Karpas-422 (cell line): ENCODE measurements around the gene DRD3. TPM values are rescaled to one million over a fixed set of nuclear protein-coding genes. Genes with fewer than 3 reads are reported as not detected.

Experiments used
- DNase-seq: peaks from one replicate; pipeline ENCODE4 v3.0.0-alpha.2; 2015
- H2AFZ ChIP-seq: fragments of 200-600 bp; sonication (generic); 2 replicates; pipeline ENCODE4 v1.6.1; 2014; ENCODE audit warnings: antibody characterized with exemption, low read length, mixed read lengths
- H3K27ac ChIP-seq: fragments of 200-600 bp; sonication (generic); 2 replicates; pipeline ENCODE4 v1.5.1; 2014; ENCODE audit warnings: mild to moderate bottlenecking, low read length, moderate library complexity
- H3K27me3 ChIP-seq: fragments of 200-600 bp; sonication (generic); 2 replicates; pipeline ENCODE4 v1.6.1; 2014; ENCODE audit warnings: low read length, mixed read lengths
- H3K36me3 ChIP-seq: fragments of 200-600 bp; sonication (generic); 2 replicates; pipeline ENCODE4 v1.6.1; 2014; ENCODE audit warnings: low read length, mixed read lengths; ENCODE audit not compliant: insufficient read depth
- H3K4me1 ChIP-seq: fragments of 200-600 bp; sonication (generic); 2 replicates; pipeline ENCODE4 v1.6.1; 2014; ENCODE audit warnings: mild to moderate bottlenecking, low read length, mixed read lengths
- H3K4me2 ChIP-seq: fragments of 200-600 bp; sonication (generic); 2 replicates; pipeline ENCODE4 v1.6.1; 2014; ENCODE audit warnings: low read length, low read depth, mild to moderate bottlenecking; ENCODE audit not compliant: poor library complexity, severe bottlenecking
- H3K4me3 ChIP-seq: fragments of 200-600 bp; sonication (generic); 2 replicates; pipeline ENCODE4 v1.5.1; 2014; ENCODE audit warnings: mild to moderate bottlenecking, antibody characterized with exemption, low read length, mixed read lengths
- H3K79me2 ChIP-seq: fragments of 200-600 bp; sonication (generic); 2 replicates; pipeline ENCODE4 v1.6.1; 2014; ENCODE audit warnings: mild to moderate bottlenecking, low read length, mixed read lengths
- H3K9ac ChIP-seq: fragments of 200-600 bp; sonication (generic); 2 replicates; pipeline ENCODE4 v1.6.0; 2014; ENCODE audit warnings: low read length
- H3K9me2 ChIP-seq: fragments of 200-600 bp; sonication (generic), shearing (Covaris generic); replicated peaks from 2 replicates; pipeline ENCODE4 v1.6.0; 2014; ENCODE audit warnings: mild to moderate bottlenecking, low read length, moderate library complexity; ENCODE audit not compliant: insufficient read depth
- H3K9me3 ChIP-seq: fragments of 300-700, 200-600 bp; sonication (generic); 2 replicates; pipeline ENCODE4 v1.6.1; 2014; ENCODE audit warnings: low read length, mixed read lengths
- H4K20me1 ChIP-seq: fragments of 200-600 bp; sonication (generic); 2 replicates; pipeline ENCODE4 v1.6.1; 2014; ENCODE audit warnings: mild to moderate bottlenecking, antibody characterized with exemption, low read length, low read depth; ENCODE audit not compliant: insufficient read depth
- total RNA-seq: library from RNA; depleted of rRNA; stranded (reverse); fragments of >200 nt; shearing (Covaris generic); gene quantifications from 2 replicates; pipeline ENCODE4 v1.2.3, GENCODE V29; 2014; ENCODE audit warnings: low replicate concordance; rRNA removed

The DRD3 gene
- not detected in 2 replicates for total RNA-seq

DNA sequence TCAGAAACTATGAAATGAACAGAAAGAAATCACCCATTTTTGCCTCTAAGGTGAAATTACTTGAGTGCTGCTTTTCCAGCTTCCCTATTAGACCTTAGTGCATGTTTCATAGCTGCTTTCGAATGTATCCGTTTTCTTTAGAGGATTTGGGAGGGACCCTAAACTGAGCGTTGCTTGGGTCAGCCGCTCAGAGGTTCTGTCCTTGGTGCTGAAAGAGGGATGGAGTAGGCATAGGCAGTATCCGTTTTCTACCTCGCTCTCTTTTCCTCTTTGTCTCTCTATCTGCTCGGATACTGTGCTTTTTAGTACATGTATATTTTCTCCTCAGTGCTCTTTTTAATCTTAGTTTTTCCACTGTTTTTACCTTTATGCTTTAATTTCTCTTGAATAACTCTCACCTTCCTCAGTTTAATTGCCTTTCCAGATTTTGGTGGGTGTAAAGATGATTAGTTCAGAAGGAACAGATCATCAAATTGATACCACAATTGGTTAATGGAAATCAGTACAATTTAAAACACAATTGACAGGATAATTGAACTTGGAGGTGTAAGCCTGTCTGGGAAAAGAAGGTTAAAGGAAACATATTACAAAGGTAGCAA lies at the start of gene DRD3:
DRD3 (minus strand) TSS at position 283 of the 599 bp plus-strand sequence. CDS start 7,060 bp downstream, outside the sequence.
- no peak within 1 kb of the TSS for H2AFZ ChIP-seq
- no peaks in the 10 kb centered on the region for H3K4me1 ChIP-seq
- H3K79me2 ChIP-seq: no peaks in the 10 kb centered on the region
- H3K9me3 ChIP-seq: no peaks in the 10 kb centered on the region
- H3K9me2 ChIP-seq: no peaks in the 10 kb centered on the region
- no peak within 1 kb of the TSS for H3K27ac ChIP-seq
- no peak within 1 kb of the TSS for H3K9ac ChIP-seq
- H3K4me2 ChIP-seq: no peak within 1 kb of the TSS
- H4K20me1 ChIP-seq: no peaks in the 10 kb centered on the region
- peak; percentile 42 for DNase-seq
- no peak within 1 kb of the TSS for H3K4me3 ChIP-seq
- H3K36me3 ChIP-seq: no peaks in the 10 kb centered on the region
- no peaks in the 10 kb centered on the region for H3K27me3 ChIP-seq

GRCh38 chr3:114227076-114227475 lies 48.2 kb upstream of the DRD3 start:
- no peaks in the 10 kb centered on the region for H3K9me2 ChIP-seq
- no peak overlapping the region for H3K4me3 ChIP-seq
- no peak overlapping the region for H3K9ac ChIP-seq
- no peaks in the 10 kb centered on the region for H3K27me3 ChIP-seq
- H3K79me2 ChIP-seq: no peaks in the 10 kb centered on the region
- no peak overlapping the region for H2AFZ ChIP-seq
- peaks cover 15% of the 10 kb centered on the region for H3K9me3 ChIP-seq
- no peak for DNase-seq
- H3K4me2 ChIP-seq: no peak overlapping the region
- peaks cover 17% of the 10 kb centered on the region for H3K4me1 ChIP-seq
- H3K36me3 ChIP-seq: peaks cover 10% of the 10 kb centered on the region; the same call in 1 of the 2 replicates
- H3K27ac ChIP-seq: no peak overlapping the region
- no peaks in the 10 kb centered on the region for H4K20me1 ChIP-seq

GRCh38 chr3:114226313-114226712 lies 47.5 kb upstream of the DRD3 start:
- Histone ChIP-seq H4K20me1 (no peaks in the 10 kb centered on the region), H3K9ac (peak overlapping the region; percentile 29; the same call in 1 of the 2 replicates), H3K27ac (no peak overlapping the region), H3K4me3 (no peak overlapping the region; the same call in 1 of the 2 replicates), H3K4me2 (peak overlapping the region; percentile 29), H3K36me3 (peaks cover 10% of the 10 kb centered on the region; the same call in 1 of the 2 replicates), H3K9me2 (no peaks in the 10 kb centered on the region), H2AFZ (no peak overlapping the region), H3K4me1 (peaks cover 20% of the 10 kb centered on the region), H3K9me3 (peaks cover 15% of the 10 kb centered on the region), H3K27me3 (no peaks in the 10 kb centered on the region), H3K79me2 (no peaks in the 10 kb centered on the region)
- DNase-seq: no peak

DNA sequence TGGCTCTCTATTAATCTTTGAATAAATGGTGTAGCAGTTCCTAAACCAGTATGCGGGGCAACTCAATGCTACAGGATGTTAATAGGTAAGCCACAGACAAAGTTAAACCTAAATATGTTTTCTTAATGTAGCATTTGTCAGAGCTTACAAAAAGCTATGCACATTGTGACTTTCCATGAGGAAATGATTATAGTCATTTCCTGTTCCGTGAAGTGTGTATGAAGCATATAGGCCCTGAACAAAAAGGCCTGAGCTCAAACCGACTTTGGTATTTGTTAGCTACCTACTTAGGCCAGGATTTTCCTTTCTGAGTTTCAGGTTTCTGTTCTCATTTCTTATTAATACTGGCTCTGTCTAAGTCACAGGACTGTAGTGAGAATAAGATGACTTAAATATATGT lies 44.3 kb upstream of the DRD3 start:
- Histone ChIP-seq H4K20me1 (no peaks in the 10 kb centered on the region), H3K27ac (peak overlapping the region; percentile 44), H3K4me2 (no peak overlapping the region), H3K9me2 (no peaks in the 10 kb centered on the region), H3K79me2 (no peaks in the 10 kb centered on the region), H3K27me3 (no peaks in the 10 kb centered on the region), H3K9ac (no peak overlapping the region), H2AFZ (no peak overlapping the region), H3K36me3 (peaks cover 10% of the 10 kb centered on the region; the same call in 1 of the 2 replicates), H3K4me3 (no peak overlapping the region), H3K4me1 (peaks cover 48% of the 10 kb centered on the region), H3K9me3 (peaks cover 15% of the 10 kb centered on the region)
- no peak for DNase-seq

GRCh38 chr3:114221881-114222264 lies 43.0 kb upstream of the DRD3 start:
- Histone ChIP-seq H3K9me2 (no peaks in the 10 kb centered on the region), H3K4me2 (no peak overlapping the region), H3K9me3 (peaks cover 15% of the 10 kb centered on the region), H3K4me3 (no peak overlapping the region), H3K9ac (no peak overlapping the region), H3K4me1 (peaks cover 61% of the 10 kb centered on the region), H4K20me1 (no peaks in the 10 kb centered on the region), H3K27ac (no peak overlapping the region), H3K36me3 (peaks cover 10% of the 10 kb centered on the region; the same call in 1 of the 2 replicates), H3K27me3 (no peaks in the 10 kb centered on the region), H3K79me2 (no peaks in the 10 kb centered on the region), H2AFZ (no peak overlapping the region)
- DNase-seq: no peak

DNA sequence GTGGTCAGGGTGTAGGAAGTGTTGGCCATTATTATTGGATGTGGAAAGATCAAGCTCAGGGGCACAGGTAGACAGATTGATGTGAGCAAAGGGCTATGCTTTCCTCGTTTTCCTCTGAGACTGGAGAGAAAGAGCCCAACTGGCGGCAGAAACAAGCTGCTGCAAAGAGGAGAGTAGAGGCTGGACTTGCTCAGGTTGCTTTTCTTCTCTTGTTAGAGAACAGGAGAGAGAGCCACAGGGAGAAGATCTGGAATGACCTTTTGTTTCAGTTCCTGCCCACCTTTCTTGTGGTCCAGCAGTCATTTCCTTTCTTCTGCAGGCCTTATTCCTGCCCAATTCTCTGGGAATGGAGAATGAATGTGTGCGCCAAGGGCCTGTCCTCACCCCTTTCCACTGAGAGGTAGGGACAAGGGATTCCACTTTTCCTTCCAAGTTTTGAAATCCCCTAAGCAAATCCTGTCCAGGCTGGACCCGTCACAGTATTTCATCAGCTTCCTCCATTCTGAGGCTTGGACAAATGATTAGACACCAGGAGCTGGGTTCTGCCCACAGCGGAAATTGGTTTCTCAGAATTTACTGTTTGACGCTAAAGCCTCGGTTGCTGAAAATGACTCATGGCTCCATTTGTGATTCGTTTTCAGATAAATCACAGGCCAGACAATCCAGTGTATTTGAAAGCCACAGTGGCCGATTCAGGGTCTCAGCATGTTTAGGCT lies 42.5 kb upstream of the DRD3 start:
- Histone ChIP-seq H3K9me2 (no peaks in the 10 kb centered on the region), H4K20me1 (no peaks in the 10 kb centered on the region), H3K36me3 (peaks cover 10% of the 10 kb centered on the region; the same call in 1 of the 2 replicates), H3K79me2 (no peaks in the 10 kb centered on the region), H3K4me1 (peaks cover 61% of the 10 kb centered on the region), H3K9me3 (peaks cover 15% of the 10 kb centered on the region), H3K4me2 (no peak overlapping the region), H3K9ac (no peak overlapping the region), H3K27ac (no peak overlapping the region), H3K27me3 (no peaks in the 10 kb centered on the region), H2AFZ (no peak overlapping the region), H3K4me3 (no peak overlapping the region)
- DNase-seq: no peak

- Histone ChIP-seq H2AFZ (peak overlapping the region; percentile 38), H3K9ac (peak overlapping the region; percentile 50), H3K4me3 (peak overlapping the region; percentile 32; the same call in 1 of the 2 replicates), H3K9me3 (peaks cover 6% of the 10 kb centered on the region), H3K4me2 (peak overlapping the region; percentile 59), H3K27ac (peak overlapping the region; percentile 98), H3K79me2 (no peaks in the 10 kb centered on the region; the same call in 1 of the 2 replicates), H3K4me1 (peaks cover 71% of the 10 kb centered on the region), H3K9me2 (no peaks in the 10 kb centered on the region), H3K36me3 (peaks cover 4% of the 10 kb centered on the region; the same call in 1 of the 2 replicates), H3K27me3 (no peaks in the 10 kb centered on the region), H4K20me1 (no peaks in the 10 kb centered on the region)
- DNase-seq: no peak
Measured at GRCh38 chr3:114219741-114220140, 40.9 kb upstream of the DRD3 start.

DNA sequence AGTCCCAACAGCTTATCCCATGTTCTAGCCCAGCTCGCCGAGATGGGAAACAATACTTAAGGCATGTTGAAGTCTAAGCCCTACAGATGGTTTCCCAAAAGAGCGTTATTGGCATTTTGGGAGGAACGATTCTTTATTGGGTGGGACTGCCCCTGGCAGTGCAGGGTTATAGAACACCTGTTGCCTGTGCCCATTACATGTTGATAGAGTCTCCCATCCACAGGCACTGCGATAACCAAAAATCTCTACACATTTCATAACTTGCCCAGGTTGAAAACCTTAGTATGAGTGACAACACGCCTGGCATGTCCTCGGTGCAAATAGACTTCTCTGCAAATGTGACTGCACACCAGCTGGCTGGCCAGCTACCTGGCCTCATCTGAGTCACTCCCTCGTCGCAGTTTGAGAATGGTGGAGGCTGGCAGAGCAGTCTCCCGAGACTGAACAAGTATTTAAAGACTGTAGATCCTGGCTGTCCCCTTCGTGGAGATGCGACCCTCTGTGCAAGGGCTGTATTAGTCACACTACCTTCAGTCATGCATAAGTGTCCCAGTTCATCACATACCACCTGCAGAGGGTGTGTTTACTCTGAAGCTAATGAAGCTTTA lies 39.8 kb upstream of the DRD3 start:
- H3K4me2 ChIP-seq: peak overlapping the region; percentile 59

More for the DNA sequence above, 39.8 kb upstream of the DRD3 start:
- Histone ChIP-seq H3K9ac (peak overlapping the region; percentile 7; the same call in 1 of the 2 replicates), H3K9me2 (no peaks in the 10 kb centered on the region), H3K4me3 (peak overlapping the region; percentile 31; the same call in 1 of the 2 replicates), H2AFZ (peak overlapping the region; percentile 71; the same call in 1 of the 2 replicates), H3K27ac (peak overlapping the region; percentile 98), H3K9me3 (no peaks in the 10 kb centered on the region), H3K4me1 (peaks cover 81% of the 10 kb centered on the region), H3K36me3 (no peaks in the 10 kb centered on the region), H3K27me3 (no peaks in the 10 kb centered on the region), H3K79me2 (no peaks in the 10 kb centered on the region; the same call in 1 of the 2 replicates), H4K20me1 (no peaks in the 10 kb centered on the region)
- peak; percentile 74 for DNase-seq
